Loucy (cell line): ENCODE data around the gene SAE1.

Experiments
- CTCF ChIP-seq: fragments of 200-600 bp; sonication (generic); conservative IDR thresholded peaks from 2 replicates; pipeline ENCODE4 v1.5.1; 2014; ENCODE audit warnings: mild to moderate bottlenecking, antibody characterized with exemption, low read length
- EZH2phosphoT487 ChIP-seq: fragments of 200-600 bp; IDR thresholded peaks from 2 replicates; pipeline ENCODE4 v1.6.1; 2018; ENCODE audit warnings: antibody characterized with exemption, mild to moderate bottlenecking, moderate library complexity, borderline replicate concordance

GRCh38 chr19:47111006-47111621, 19.5 kb upstream of the SAE1 start:
- no peak for TF ChIP-seq CTCF
- TF ChIP-seq EZH2phosphoT487, result no peak
